ENCODE data around the gene C10orf105.
A peak's percentile ranks its signal among the peaks of the same experiment; 100 is the strongest.

Gene C10orf105

DNA sequence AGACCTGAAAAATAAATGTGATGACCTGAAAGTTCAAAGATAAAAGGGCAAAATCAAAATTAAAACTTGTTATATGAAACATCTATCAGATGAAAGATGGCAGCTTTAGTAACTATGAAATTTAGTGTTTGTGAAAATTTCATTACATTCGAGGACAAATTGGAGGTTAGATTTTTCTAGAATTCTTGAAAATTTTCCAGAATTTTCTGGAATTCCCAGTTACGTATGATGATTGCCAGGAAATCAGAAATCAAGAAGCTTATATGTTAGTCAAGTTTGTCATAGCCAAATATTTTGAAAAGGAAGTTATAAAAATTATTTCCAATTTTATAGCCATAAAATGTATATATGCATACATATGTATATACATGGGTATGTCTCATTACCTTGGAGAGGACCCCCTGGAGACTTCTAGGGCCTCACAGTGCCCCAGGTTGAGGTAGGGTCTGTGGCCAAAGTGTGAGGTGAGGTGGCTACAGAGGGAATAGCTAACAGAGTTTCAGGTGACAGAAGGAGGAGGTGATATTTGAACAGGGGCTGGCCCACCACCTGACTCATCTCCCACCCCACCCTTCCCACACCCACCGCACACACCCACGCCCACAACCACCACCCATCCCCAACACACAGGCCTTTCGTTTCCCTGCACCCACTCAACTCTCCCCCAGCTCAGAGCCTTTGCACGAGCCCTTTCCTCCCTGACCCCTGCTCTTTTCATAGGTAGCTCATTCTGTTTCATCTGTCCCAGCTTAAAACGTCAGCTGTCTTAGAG lies 21.5 kb downstream of the C10orf105 start:
- DNase-seq = no peak

DNA sequence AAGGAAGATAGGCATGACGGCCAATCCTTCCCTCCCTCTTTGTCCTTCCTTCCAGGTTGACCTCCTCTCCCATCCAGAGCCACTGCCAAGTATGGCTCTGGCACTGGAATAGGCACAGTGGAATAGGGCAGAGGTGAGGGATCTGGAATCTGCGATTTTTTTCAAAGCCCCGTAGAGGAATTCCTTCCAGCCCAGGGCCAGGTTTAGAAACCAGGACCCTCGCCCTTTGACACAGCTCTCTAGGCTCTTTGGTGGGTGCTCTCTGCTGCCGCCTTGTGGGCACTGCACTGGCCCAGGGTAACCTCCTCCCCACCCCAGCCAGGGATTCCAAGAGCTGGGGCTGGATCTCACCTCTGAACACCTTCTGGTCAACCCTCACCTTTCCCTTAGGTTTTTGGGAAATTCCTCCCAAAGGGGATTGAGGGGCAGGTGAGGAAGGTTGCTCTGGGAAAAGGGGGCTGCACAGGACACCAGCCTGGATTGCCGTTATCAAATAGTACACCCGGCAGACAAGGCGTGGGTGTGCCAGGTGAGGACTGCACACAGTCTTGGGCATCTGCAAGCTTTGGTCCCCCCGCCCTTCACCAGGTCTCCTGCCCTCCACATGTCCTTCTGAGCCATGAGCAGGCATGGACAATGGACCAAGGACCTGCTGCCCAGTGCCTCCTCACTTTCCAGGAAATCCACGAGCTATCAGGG lies 22.8 kb downstream of the C10orf105 start:
- peak; percentile 22 for DNase-seq

DNA sequence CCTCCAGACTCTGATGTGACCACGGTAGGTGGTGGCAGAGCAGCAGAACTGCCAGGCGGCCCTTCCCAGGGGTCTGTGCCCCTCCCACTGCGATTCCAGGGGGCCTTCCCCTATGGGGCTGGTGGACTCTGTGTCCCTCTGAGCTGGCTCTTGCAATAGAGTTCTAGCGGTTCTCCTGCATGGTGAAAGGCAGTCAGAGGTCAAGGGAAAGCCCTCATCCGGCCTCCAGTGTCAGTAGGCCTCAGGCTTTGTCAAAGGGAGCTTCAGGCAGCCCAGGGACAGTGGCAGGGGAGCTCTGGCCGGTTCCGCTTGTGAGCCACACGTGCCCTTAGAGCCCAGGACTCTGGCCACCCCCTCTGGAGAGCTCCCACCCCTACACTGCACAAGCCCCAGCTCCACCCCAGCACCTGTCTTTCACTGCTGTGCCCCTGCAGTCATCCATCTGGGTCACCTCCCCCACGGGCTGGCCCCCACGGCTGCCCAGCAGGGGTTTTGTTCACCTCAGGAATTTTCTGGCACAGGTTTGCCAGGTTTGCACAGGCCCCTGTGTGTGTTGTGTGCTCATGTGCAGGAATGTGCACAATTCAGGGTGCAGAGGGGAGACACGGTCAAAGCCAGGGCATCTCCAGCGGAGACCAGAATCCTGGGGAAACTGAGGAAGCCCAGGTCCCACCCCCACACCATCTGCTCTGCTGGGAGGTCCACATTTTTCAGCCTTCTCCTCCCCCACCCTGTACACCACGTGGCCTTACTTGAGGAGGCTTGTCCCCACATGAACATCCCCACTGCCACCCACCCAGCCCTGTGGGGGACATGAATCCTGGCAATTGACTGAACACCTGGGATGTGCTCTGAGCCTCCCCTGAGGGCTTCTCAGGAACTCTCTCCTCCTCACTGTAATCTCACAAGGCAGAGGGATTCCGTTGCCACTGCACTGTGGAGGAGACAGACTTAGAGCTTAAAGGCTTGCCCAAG lies 23.8 kb downstream of the C10orf105 start:
- DNase-seq = no peak

DNA sequence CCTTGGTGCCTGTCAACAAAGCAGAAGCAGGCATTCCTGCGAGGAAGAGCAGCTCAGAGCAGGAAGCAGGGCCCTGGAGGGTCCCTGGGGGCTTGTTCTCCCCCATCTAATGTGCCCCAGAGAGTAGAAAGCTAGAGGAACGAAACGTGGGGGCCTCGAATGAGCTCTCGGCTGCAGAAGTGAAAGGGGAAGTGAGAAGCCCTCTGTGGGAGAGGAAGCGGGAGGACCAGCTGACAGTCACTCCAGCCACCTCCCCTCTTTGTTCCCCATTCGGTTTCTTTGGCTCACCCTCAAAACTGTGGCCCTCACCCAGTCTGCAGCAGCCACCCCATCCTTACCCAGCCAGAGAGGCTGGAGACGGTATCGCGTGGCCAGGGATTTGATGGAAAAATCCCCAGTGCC lies 25.0 kb downstream of the C10orf105 start:
- DNase-seq = no peak

DNA sequence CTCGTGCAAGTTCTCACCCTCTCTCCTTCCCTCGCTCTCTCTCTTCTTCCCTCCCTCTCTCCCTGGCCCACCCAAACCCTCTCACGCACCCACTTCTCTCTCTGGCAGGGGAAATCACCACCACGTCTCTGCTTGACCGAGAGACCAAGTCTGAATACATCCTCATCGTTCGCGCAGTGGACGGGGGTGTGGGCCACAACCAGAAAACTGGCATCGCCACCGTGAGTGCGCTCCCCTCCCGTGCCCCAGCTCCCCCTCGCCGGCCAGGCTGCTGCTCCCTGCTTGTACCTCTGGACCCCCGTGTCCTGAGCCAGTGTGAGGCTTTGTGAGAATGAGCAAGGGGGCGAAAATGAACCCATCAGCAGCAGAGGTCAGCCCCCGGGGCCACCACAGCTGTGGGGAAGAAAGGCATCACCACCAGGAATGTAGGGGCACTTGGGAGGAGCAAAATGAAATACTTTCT lies 25.5 kb downstream of the C10orf105 start:
- no peak for DNase-seq

DNA sequence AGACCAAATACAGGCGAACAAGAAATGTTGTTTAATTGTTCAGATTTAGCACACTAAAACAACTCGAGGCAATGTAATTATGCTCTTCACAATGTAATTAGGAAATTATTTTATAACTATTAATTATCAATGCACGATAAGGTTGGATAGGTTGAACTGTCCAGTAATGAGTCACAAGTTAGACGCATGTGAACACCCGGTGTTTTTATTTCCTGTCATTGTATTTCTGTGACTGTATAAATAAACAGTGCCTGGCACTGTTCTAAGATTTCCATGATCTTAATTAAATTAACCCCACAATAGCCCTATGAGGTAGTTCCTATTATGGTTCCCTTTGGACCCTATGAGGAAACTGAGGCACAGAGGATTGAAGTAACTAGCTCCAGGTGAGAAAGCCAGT lies 26.2 kb downstream of the C10orf105 start:
- DNase-seq = no peak

DNA sequence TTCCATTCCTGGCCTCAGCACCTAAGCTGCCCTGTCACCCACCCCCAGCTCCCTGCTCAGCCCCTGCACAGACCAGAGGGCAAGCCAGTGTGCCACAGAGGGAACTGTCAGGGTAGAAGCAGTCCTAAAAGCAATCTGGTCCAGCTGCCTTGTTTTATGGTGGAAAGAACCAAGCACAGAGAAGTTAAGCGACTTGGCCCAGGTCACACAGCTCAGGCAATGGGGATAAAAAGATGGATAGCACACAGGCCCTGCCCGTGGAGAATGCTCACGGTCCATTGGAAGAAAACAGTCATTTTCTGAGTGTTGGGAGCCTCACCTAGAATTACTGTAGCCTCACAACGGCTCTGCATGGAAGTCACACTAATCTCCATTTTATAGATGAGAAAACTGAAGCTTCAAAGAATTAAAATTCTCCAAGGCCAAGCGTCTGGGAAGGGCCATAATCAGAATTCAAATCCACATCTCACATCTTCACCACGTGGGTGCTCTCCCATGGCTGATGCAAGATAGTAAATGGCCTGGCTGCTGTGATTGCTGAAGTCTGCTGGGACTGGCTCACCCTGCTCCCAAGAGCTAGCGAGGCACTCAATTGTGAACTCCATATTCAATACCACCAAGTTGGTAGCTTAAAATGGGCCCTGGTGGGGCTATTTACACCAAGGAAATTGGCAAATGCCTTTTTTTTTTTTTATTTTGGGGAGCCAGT lies 26.8 kb downstream of the C10orf105 start:
- no peak for DNase-seq

DNA sequence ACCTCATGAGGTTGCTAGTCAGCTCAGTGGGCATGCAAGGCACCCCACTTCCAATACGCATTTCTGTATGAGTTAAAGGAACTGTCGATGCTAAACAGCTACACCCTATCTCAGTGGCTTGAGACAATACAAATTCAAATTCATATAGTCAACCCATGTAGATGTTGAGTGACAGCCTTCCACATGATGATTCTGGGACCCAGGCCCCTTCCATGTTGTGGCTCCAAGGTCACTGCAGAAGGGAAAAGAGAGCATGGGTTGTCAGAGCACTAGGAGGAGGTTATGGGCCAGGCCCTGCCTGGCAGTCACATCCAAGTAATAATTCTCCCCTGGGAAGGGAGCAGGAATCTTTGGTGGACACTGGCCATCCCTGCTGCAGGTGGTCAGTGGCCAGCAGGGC lies 28.2 kb downstream of the C10orf105 start:
- no peak for DNase-seq

DNA sequence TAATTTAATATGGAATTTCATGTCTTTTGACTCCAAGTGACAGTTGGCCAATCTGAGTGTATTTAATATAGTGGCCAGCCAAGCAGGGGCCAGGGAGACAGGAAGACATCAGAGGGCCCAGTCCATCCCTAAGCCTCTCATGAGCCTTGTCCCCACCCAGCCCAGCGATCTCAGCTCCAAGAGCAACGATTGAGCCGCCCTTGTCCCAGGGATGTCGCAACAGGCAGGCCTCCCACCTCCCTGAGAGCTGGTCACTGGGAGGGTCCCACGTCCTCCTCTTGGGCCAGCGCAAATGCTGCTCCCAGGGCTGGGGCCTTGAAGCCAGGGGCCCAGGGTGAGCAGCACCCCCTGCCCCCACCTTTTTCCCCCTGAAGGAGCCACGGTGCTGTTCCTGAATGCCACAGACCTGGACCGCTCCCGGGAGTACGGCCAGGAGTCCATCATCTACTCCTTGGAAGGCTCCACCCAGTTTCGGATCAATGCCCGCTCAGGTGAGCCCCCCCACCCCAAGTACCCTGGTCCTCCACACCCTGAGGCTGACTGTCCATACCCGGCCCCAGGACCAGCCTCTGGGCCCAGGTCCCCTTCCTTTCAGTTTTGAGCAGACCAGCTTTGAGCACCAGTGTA lies 29.4 kb downstream of the C10orf105 start:
- DNase-seq = no peak

DNA sequence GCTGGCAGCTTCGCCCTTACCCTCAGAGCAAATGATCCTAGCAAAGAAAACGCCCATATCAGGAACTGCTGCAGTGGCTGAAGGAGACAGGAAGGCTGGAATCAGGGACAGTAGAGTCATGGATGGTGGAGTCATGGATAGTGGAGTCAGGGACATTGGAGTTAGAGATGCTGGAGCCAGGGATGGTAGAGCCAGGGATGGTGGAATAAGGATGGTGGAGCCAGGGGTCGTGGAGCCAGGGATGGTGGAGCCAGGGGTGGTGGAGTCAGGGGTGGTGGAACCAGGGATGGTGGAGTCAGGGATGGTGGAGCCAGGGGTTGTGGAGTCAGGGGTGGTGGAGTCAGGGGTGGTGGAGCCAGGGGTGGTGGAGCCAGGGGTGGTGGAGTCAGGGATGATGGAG lies 31.3 kb downstream of the C10orf105 start:
- no peak for DNase-seq

DNA sequence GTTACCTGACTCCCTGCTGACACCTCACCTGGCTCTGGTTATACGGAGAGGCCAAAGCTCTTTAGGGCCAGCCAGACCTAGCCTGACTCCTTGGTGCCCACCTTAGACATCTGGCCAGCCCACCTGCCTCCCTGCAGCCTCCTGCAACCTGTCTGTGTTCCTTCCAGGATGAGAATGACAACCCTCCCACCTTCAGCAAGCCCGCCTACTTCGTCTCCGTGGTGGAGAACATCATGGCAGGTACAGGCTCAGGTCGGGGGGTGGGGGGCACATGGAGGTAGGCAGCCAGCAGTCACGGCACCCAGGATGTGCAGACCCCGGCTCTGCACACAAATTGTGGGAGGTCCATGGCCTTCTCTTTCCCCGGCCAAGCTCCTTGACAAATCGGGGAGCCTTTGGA lies 32.1 kb downstream of the C10orf105 start:
- no peak for DNase-seq

DNA sequence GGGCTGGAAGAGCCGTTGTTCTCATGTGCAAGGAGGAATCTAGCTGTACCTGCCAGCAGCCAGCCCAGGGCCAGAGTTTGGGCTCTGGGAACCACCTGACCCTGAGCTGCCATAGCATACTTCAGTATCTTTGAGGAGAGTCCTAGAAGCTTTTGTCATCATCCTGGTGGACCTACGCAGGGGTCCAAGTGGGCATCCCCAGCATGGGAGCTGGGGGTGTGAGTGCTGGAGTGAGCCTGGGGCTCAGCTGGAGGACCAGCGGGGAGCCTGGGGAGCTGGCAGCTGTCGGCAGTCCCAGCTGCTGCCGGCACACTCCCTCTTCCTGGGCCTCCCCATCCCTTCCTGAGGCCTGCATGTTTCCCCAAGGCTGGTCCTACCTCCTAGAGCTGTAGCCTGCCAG lies 32.5 kb downstream of the C10orf105 start:
- DNase-seq = no peak

DNA sequence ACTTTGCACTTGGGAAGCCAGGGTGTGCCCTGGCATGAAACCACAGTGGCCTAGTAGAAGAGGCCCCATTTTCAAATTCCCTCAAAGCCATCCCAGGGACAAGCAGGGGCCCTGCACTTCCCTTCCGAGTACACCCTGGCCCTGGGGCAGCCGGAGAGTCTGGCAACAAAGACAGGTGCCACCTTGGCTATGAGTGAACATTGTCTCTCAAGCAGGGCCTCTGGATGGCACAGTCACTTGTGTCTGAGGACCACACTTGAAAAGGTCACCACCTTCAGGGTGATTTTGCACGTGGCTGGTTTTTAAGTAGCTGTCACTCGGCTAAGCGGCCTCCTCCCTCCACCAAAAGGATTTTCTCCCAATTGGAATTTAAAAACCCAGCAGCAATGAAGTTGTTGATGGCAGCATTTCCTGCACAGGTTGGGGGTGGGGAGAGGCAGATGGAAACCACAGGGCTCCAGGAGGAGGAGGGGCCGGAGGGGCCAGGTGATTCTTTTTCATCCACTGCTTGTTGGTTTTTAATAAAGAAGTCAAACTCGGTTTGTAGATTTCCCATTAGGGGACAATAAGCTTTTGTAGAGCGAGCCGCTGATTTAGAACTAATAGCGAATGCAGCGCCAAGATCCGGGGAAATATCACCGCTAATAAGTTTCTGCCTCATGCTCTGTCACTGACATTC lies 33.9 kb downstream of the C10orf105 start:
- no peak for DNase-seq

DNA sequence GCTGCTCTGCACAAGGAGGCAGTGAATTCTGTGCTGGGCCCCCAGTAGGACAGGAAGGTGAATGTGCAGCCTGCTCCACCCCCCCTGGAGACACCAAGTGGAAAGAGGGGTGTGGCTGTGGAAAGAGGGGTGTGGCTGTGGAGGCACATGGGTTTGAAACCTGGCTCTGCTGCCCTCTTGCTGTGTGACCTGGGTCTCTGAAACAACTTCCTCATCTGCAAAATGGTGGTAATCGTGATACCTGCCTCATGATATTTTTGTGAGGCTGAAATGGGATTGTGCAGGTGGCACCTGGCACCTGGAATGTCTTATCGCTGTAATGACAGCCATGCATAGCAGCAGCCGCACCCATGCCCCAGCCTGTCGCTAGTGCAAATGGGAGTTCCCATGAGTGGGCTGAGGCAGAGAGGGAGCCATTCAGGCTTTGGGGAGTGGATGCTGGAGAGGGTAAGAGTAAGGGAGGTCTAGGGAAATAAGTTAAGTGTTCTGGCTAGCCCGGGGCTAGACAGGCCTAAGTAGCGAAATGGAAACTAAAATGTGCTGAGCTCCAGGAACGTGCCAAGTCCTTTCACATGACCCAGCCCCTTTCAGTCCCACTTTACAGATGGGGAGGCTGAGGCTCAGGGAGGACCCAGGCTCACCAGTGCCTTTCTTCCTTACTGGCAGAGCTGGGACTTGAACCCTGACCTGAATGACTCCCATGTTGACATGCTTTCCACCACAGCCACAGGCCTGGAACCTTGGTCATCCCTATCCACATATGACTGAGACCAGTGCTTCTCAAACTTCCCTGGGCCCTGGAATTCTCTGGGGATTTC lies 35.0 kb downstream of the C10orf105 start:
- DNase-seq = no peak

DNA sequence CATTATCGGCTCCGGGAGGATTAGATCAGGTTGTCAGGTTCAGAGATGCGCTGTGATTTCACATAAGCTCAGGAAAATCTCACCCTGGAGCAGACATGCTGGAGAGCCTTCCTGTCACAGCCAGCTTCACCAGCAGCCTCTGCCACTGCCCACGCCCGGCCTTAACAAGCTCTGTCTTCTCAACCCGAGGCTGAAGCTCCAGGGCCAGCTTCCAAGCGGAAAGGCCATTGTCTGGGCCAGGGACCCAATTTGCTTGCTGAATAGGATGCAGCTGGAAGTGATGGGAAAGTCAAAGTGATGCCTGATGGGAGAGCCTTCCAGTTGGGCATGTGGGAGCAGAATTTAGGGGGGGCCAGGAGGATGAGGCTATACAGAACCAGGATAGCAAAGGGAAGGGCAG lies 36.3 kb downstream of the C10orf105 start:
- no peak for DNase-seq

DNA sequence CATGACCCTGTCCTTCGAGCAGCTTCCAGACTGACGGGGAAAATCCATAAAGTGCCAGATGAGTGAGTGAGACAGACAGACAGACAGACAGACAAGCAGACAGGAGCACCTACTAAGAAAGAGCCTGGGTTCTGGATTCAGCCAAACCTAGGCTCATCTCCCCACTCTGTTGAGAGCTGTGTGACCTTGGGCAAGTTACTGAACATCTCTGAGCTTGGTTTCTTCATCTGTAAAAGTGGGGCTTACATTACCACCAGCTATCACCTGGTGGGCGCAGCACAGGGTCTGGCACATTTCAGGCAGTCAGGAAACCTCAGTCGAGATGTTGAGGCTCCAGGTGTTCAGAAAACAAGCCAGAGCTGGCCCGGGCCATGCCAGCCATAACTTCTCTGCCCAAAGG lies 37.6 kb downstream of the C10orf105 start:
- DNase-seq = no peak

DNA sequence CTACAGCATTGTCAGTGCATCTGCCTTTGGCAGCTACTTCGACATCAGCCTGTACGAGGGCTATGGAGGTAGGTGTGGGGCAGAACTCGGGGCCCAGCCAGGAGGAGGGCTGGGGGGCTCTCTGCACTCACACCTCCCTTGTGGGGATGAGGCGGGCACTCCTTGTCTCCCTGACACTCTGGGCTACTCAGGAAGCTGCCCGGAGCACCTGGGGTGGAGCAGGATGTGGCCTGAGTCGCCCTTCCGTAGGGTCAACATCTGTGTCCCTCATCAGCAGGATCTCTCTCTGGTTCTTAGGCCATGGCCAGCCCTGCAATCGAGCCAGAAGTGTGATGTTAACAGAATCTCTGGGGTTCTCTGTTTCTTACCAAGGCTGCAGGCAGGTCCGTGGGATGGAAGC lies 40.2 kb downstream of the C10orf105 start:
- DNase-seq = no peak

DNA sequence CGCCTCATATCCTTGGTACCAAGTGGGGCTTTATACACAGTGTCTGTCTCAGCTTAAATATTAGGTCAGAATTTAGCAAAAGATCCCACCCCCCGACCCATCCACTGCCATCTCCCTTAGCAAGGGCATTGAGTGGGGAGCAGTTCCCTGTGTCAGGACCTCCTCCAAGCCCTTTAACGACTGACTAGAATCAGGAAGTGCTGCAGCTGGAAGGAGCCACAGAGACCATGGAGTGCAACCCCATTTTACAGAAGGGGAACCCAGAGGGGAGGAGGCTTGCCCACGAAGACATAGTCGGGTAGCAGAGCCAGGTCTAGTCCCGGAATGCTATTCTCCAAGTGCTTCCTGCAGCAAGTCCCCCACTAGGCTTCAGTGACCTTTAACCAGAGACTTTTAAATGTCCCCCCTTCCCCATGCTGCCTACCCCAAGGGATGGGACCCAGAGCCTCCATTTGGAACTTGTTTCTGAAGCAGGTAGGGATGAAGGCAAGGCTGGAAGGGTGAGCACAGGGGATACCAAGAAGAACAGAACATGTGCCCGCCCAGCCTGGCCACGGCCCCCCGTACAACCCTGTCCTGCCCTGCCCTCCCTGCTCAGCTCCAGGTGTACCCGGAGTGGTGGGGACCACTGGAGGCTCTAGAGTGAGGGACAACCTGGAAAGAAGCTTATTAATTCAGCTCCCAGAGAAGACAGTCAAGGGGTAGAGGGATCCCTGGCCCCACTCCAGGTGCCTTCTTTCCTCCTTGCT lies 41.3 kb downstream of the C10orf105 start:
- no peak for DNase-seq

DNA sequence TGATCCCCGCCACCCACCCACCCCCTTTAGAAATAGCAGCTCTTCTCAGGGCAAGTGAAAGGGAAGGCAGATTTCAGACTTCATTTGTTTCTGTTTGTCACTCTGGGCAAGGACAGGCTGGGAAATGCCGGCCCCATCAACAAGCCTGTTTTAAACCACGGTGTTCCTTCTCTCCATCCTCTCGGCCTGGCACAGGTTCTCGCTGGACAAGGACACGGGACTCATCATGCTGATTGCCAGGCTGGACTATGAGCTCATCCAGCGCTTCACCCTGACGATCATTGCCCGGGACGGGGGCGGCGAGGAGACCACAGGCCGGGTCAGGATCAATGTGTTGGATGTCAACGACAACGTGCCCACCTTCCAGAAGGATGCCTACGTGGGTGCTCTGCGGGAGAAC lies 42.3 kb downstream of the C10orf105 start:
- no peak for DNase-seq
